Measurements from ENCODE around the gene PNKP.
A peak's percentile ranks its signal among the peaks of the same experiment; 100 is the strongest.

Gene PNKP

DNA sequence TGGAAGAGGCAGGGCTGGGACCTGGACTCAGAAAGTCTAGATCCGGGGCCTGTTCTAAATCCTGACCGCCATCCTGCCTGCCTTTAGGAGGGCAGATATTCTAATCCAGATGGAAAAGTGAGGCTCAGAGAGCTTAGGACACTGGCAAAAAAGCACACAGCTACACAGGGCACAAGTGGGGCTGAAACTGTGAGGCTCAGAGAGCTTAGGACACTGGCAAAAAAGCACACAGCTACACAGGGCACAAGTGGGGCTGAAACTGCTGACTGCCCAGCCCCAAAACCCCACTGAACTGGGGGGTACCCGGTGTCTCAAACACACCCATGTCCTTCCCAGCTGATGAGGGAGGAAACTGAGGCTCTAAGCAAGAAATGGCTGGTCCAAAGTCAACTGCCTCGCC is 7.8 kb upstream of the PNKP start:
- ATAC-seq (ENCODE audit: low read depth): no peak
- DNase-seq (ENCODE audit: low spot score in 2 of 2): no peak
- peaks cover 5% of the 10 kb centered on the region for H3K36me3 Mint-ChIP-seq
- no peak overlapping the region for H3K4me3 Mint-ChIP-seq
- H3K9me3 Mint-ChIP-seq: no peaks in the 10 kb centered on the region
- H3K27me3 Mint-ChIP-seq: no peaks in the 10 kb centered on the region
- no peak overlapping the region for H3K27ac Mint-ChIP-seq
- peaks cover 19% of the 10 kb centered on the region for H3K4me1 Mint-ChIP-seq

DNA sequence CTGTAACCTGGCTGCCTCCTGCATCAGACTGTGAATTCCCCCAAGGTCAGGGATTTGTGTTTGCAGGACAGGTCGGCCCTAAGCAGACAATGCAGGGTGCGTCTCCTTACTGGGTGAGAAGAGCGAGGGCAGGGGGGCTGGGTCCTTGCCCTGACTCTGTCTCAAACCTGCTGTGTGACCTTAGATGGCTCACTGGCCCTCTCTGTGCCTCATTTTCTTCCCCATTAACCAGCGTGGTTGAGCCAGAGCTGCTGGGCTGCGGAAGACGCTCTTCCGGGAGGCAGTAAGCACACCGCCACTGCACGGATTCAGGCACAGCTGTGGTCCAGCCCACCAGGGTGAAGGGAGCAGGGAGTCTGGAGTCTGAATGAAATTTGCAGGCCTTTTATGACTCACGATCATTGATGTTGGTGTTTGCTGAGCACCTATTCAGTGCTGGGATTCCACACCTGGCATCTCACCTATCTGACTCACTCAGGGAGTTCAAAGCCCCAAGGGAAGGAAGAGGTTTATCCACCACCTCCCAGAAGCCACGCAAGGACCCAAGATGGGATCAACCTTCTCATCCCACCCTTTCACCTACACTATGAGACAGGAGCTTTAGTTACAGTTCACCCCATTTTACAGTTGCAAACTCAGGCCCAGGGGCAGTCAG is 7.3 kb upstream of the PNKP start:
- Mint-ChIP-seq H3K27me3 (no peaks in the 10 kb centered on the region), H3K4me3 (no peak overlapping the region), H3K9me3 (no peaks in the 10 kb centered on the region), H3K36me3 (peaks cover 5% of the 10 kb centered on the region), H3K27ac (no peak overlapping the region), H3K4me1 (peaks cover 21% of the 10 kb centered on the region)
- DNase-seq (ENCODE audit: low spot score in 2 of 2) (no peak), ATAC-seq (ENCODE audit: low read depth) (no peak)

DNA sequence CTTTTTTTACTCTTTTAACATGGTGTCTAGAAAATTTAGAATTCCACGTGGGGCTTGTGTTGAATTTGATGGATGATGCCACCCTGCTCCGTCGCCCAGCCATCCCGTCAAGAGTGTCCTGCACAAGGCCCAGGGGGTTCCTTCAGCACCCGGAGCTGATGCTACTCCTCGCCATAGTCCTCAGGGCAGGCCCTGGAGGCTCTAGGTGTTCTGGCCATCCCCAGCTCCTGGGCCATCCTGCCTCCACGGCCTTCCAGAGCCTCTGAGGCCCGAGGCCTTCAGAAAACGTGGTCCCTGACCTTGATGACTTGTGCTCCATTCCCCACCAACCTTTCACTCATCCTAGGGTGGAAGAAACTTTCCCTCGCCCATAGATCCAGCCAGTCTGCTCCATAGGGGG is 6.5 kb upstream of the PNKP start:
- Mint-ChIP-seq H3K27ac (no peak overlapping the region), H3K27me3 (no peaks in the 10 kb centered on the region), H3K9me3 (no peaks in the 10 kb centered on the region), H3K4me3 (no peak overlapping the region), H3K36me3 (no peaks in the 10 kb centered on the region), H3K4me1 (peaks cover 17% of the 10 kb centered on the region)
- ATAC-seq (ENCODE audit: low read depth) (no peak), DNase-seq (ENCODE audit: low spot score in 2 of 2) (no peak)

DNA sequence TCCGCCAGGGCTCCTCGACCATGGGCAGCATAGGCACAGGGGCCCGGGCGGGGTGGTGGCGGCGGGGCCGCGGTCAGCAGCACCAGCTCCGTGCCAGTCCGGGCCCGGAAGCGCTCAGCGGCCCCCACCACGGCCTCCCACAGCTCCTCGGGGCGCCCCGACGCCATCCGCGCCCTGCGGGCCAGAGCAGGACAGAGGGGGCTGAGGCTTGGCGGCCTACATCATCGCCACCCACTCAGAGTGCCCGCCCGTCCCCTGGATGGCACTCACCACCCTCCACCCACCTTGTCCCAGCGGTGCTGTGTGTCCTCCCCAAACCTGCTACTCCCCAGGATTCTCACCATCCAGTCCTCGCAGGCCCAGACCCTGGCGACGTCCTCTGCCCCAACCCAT is 5.7 kb upstream of the PNKP start:
- no peak for DNase-seq (ENCODE audit: low spot score in 2 of 2)
- no peaks in the 10 kb centered on the region for H3K27me3 Mint-ChIP-seq
- H3K36me3 Mint-ChIP-seq: no peaks in the 10 kb centered on the region
- H3K4me3 Mint-ChIP-seq: no peak overlapping the region
- no peaks in the 10 kb centered on the region for H3K9me3 Mint-ChIP-seq
- peaks cover 12% of the 10 kb centered on the region for H3K4me1 Mint-ChIP-seq
- ATAC-seq (ENCODE audit: low read depth): no peak
- no peak overlapping the region for H3K27ac Mint-ChIP-seq

DNA sequence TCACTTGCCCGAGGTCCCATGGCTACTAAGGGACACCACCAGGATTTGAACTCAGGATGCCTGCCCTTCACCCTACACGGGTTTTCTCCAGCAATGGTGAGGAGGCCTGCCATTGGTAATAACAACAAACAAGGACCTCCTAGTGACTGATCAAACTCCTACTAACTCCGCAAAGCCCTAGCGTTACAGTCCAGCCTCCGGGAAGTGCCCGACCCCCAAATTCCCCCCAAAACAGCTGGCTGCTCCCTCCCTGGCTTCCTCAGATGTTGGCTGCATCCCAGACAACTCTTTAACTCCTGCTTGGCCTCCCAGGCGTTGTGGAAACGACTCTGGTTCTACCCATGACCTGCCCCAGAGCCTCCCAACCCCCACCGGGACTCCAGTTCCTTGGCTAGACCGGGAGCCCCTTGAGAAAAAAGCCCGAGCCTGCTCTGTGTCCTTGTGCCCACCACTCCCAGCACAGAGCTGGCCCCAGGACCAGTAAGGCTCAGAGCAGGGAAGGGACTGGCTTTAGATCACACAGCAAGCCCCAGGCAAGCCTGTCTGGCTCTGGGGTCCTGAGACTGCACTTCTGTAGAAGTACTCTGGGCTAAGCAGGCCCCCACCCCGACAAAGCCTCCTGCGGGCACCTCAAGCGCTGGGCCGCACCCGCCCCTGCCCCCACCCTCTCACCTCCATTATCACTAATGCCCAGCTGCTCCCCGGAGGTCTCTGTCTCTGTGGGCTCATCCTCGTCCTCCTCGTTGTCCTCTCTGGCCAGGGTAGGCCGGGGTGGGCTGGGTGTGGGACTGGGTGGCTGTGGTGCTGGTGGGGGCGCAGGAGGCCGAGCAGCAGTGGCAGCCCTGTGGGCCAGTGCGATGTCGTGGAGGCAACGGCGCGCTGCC is 5.1 kb upstream of the PNKP start:
- no peaks in the 10 kb centered on the region for H3K9me3 Mint-ChIP-seq
- H3K36me3 Mint-ChIP-seq: no peaks in the 10 kb centered on the region
- no peak for DNase-seq (ENCODE audit: low spot score in 2 of 2)
- no peaks in the 10 kb centered on the region for H3K27me3 Mint-ChIP-seq
- peaks cover 12% of the 10 kb centered on the region for H3K4me1 Mint-ChIP-seq
- H3K4me3 Mint-ChIP-seq: no peak overlapping the region
- H3K27ac Mint-ChIP-seq: no peak overlapping the region
- no peak for ATAC-seq (ENCODE audit: low read depth)

DNA sequence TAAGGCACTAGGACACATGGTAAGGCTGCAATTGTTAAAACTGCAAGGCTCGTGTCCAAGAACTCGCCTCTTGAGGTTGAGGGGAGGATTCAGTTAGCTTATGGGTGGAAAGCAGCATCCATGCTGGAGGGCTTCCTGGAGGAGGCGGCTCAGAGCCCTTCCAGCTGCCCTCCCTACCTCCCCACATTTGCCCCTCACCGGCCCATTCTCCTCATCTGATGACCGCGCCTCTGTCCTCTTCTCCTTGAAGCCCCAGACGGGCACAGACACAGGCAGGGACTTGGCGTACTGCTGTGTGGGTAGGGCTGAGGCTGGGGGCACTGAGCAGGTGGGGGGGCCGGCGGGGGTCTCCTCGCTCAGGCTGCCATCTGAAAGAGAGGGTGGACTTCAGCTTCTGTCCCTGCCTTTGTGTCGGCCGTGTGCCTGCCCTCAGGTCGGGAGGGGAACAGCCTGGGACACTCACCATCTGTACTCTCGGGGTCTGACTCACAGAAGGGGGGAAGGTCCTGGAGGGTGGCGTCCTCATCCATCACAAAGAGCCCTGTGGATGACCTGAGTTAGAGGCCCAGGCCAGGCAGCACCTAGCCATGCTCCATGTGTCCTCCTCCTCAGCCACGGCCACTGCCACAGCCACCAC is 4.1 kb upstream of the PNKP start:
- peaks cover 16% of the 10 kb centered on the region for H3K4me1 Mint-ChIP-seq
- H3K9me3 Mint-ChIP-seq: no peaks in the 10 kb centered on the region
- H3K36me3 Mint-ChIP-seq: no peaks in the 10 kb centered on the region
- ATAC-seq (ENCODE audit: low read depth): no peak
- H3K27ac Mint-ChIP-seq: no peak overlapping the region
- no peak overlapping the region for H3K4me3 Mint-ChIP-seq
- DNase-seq (ENCODE audit: low spot score in 2 of 2): no peak
- no peaks in the 10 kb centered on the region for H3K27me3 Mint-ChIP-seq

DNA sequence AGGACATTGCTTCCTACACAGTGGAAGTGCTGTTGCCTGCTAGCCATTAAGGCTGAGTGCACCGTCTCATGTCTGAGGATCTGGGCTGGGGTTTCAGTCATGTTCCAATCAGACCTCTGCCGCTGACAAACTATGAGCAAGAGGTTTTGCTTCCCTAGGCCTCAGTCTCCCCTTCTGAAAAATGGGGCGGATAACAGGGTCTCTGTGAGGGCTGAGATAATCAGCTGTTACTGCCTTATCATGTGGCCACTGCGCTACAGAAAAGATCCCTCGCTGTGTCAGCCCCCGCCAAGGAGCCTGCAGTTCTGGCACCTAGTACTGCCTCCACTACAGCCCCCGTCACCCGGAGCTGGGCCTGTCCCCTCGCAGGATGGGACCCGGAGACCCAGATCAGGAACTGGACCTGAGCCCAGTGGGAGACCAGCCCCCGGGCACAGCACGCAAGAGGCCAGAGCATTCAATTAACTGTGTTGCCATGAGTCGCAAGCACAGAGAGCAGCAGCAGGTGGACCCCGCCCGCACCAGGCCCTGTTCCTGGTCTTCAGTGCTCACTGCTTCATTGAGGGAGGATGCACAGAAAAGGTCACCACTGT is 3.0 kb upstream of the PNKP start:
- H3K4me1 Mint-ChIP-seq: peaks cover 19% of the 10 kb centered on the region
- H3K27ac Mint-ChIP-seq: no peak overlapping the region
- H3K9me3 Mint-ChIP-seq: no peaks in the 10 kb centered on the region
- no peak for ATAC-seq (ENCODE audit: low read depth)
- H3K27me3 Mint-ChIP-seq: no peaks in the 10 kb centered on the region
- DNase-seq (ENCODE audit: low spot score in 2 of 2): no peak
- no peaks in the 10 kb centered on the region for H3K36me3 Mint-ChIP-seq
- peak overlapping the region; percentile 34 for H3K4me3 Mint-ChIP-seq

DNA sequence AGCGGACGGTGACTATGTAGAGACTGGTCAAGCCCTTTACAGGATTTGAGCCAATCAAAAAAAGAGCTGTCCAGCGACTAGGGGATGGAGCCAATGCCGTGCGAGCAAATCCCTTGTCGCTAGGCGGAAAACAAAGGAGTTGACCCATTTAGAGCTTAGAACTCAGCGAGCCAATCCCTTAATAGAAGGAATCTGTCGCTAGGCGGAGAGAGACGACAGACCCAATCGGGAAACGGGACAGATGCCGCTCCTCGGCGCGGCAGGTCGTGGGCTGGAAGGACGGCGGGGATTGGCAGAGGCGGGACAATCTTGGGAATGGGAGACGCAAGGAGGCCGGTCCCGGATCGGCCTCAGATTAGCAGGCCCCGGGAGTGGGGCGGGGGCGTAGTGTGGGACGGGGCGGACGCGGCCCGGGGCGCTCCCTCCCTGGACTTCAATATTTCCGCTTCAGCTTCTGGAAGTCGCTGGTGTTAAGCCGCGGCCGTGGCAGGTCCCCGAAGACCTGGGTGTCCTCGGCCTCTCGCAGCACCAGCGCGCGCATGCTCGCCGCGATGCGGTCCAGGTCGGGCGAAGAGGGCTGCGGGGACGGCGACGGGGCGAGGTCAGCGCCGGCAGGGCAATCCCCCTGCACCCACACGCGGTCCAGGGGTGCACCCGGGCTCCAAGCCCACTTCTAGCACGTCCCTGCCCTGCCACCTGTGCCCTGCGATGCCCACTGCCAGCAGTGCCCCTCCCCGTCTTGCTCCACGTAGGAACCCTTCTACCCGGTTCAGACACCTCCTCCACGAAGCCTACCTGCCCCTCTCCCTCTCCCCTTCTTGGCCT is 2.3 kb upstream of the PNKP start:
- no peaks in the 10 kb centered on the region for H3K9me3 Mint-ChIP-seq
- peaks cover 2% of the 10 kb centered on the region for H3K36me3 Mint-ChIP-seq
- H3K27me3 Mint-ChIP-seq: no peaks in the 10 kb centered on the region
- no peak overlapping the region for H3K4me3 Mint-ChIP-seq
- peak; percentile 88 for DNase-seq (ENCODE audit: low spot score in 2 of 2)
- peak; percentile 72 for ATAC-seq (ENCODE audit: low read depth)
- H3K27ac Mint-ChIP-seq: no peak overlapping the region
- H3K4me1 Mint-ChIP-seq: peaks cover 17% of the 10 kb centered on the region

DNA sequence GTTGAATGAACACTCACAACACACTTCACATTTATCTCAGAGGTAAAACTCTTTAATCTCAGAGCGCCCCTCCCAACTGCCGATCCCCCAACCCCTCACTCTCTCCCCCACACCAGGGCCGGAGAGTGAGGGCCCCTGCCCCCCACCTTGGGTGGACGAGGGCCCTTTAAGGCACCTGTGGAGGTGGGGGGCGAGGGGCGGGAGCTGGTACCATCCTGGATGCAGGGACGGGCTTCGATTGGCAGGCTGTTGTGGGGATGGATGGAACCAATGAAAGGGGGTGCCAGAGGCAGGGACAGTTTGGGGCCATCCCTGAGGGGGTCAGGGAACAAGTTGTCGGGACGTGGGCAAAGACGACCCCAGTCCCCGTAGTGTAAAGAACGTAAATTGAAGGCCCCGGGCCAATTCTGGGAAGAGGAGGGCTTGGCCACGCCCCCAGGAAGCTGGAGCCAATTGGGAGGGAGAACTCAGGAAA is 1.7 kb upstream of the PNKP start:
- Mint-ChIP-seq H3K36me3 (peaks cover 2% of the 10 kb centered on the region), H3K4me3 (no peak overlapping the region), H3K4me1 (peaks cover 17% of the 10 kb centered on the region), H3K27ac (no peak overlapping the region), H3K27me3 (no peaks in the 10 kb centered on the region), H3K9me3 (no peaks in the 10 kb centered on the region)
- peak; percentile 0 for ATAC-seq (ENCODE audit: low read depth)
- no peak for DNase-seq (ENCODE audit: low spot score in 2 of 2)

DNA sequence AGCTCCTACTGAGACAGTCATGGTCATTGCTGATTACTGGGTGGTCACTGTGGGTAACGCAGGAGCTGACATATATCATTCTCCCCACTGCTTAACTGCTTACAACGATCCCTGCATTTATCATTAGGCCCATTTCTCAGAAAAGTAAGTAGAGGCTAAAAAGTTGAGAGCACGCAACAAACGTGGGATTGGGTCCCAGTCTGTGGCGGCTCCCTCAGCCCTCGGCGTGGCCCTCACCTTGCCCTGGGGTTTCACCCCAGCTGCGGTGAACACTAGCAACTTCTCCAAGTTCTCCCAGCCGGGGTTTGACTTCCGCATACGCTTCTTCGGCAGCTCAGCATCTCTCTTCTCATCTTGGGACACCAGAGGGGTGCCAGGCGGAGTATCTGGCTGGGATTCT is 2.5 kb downstream of the PNKP start:
- no peak overlapping the region for H3K27ac Mint-ChIP-seq
- ATAC-seq (ENCODE audit: low read depth) (no peak), DNase-seq (ENCODE audit: low spot score in 2 of 2) (no peak)
- peaks cover 19% of the 10 kb centered on the region for H3K4me1 Mint-ChIP-seq
- H3K27me3 Mint-ChIP-seq: no peaks in the 10 kb centered on the region
- H3K9me3 Mint-ChIP-seq: no peaks in the 10 kb centered on the region
- H3K36me3 Mint-ChIP-seq: peaks cover 11% of the 10 kb centered on the region
- no peak overlapping the region for H3K4me3 Mint-ChIP-seq

DNA sequence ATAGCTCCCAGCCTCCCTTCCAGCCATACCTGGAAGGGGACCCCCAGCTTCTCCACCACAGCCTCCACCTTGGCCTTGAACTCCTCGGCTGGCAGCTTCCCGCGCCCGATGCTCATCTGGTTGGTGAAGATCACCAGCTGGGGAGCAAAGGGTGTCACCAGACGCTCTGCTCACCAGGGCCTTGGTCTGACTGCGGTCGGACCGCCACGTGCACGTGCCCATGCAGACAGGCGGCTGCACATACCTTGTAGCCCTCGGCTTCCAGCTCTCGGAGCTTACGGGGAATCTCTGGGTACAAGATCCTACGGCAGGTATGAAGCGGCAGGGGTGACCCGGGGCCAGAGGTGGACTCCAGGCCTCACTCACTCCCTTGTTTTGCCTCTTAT is 3.4 kb downstream of the PNKP start:
- Mint-ChIP-seq H3K27me3 (no peaks in the 10 kb centered on the region), H3K4me3 (no peak overlapping the region), H3K9me3 (no peaks in the 10 kb centered on the region), H3K36me3 (peaks cover 11% of the 10 kb centered on the region), H3K4me1 (peaks cover 19% of the 10 kb centered on the region), H3K27ac (peak overlapping the region; percentile 17)
- DNase-seq (ENCODE audit: low spot score in 2 of 2): no peak
- no peak for ATAC-seq (ENCODE audit: low read depth)

DNA sequence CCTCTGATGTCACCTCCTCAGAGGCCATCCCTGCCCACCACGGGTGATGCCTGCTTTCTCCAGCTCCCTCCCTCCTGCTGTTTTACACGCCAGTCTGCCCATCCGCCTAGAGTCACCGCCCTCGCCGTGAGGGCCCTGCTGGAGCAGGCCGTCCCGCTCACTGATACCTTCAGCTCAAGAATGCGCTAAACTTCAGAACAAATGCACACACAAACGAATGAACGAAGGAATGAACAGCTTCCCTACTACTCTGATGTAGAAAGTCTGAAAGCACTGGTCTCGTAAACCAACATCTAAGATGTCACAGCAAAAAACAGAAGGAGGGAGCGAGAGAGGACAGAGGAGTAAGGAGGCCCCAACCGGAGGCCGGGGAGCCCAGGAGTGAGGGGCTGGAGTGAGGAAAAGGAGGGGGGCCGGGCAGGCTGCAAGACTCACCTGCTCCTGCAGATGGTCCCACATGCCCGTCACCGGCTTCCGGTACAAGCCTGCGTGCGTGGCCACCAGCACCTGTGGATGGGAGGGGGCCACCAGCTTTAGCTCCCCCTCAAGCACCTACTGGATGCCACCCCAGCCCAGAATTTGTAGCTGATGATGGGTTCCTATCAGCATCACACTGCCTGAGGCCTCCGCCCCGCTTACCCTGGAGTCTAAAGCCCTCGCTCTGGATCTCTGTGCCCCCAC is 4.0 kb downstream of the PNKP start:
- ATAC-seq (ENCODE audit: low read depth) (no peak), DNase-seq (ENCODE audit: low spot score in 2 of 2) (no peak)
- H3K27ac Mint-ChIP-seq: peak overlapping the region; percentile 17
- peaks cover 11% of the 10 kb centered on the region for H3K36me3 Mint-ChIP-seq
- H3K9me3 Mint-ChIP-seq: no peaks in the 10 kb centered on the region
- no peak overlapping the region for H3K4me3 Mint-ChIP-seq
- H3K4me1 Mint-ChIP-seq: peaks cover 19% of the 10 kb centered on the region
- no peaks in the 10 kb centered on the region for H3K27me3 Mint-ChIP-seq

All from memory B cell (primary cell).